NCI-H1436 (cell line): Measurements from ENCODE around the gene CTNNA1.

Experiments used
- DNase-seq: peaks from one replicate; lab custom pipeline; 2025; lab: John Stamatoyannopoulos, UW

Gene CTNNA1

GRCh38 chr5:138964647-138965201, 211.5 kb downstream of the CTNNA1 start:
- DNase-seq: no peak

GRCh38 chr5:138965626-138966025, 212.4 kb downstream of the CTNNA1 start:
- no peak for DNase-seq

- DNase-seq: no peak
Observed at GRCh38 chr5:138966236-138966985, 213.2 kb downstream of the CTNNA1 start.

GRCh38 chr5:138967791-138968448, 214.7 kb downstream of the CTNNA1 start:
- no peak for DNase-seq

GRCh38 chr5:138968601-138969000, 215.4 kb downstream of the CTNNA1 start:
- no peak for DNase-seq

GRCh38 chr5:138969323-138970002, 216.2 kb downstream of the CTNNA1 start:
- DNase-seq: no peak

- DNase-seq: no peak
Observed at GRCh38 chr5:138972230-138972629, 219.0 kb downstream of the CTNNA1 start.

- DNase-seq: no peak
Observed at GRCh38 chr5:138972836-138973235, 219.6 kb downstream of the CTNNA1 start.

- DNase-seq: no peak
Observed at GRCh38 chr5:138974227-138975063, 221.2 kb downstream of the CTNNA1 start.

- DNase-seq: no peak
Observed at GRCh38 chr5:138975098-138975847, 222.0 kb downstream of the CTNNA1 start.

- no peak for DNase-seq
Observed at GRCh38 chr5:138978080-138978479, 224.9 kb downstream of the CTNNA1 start.

- no peak for DNase-seq
Observed at GRCh38 chr5:138978581-138978980, 225.4 kb downstream of the CTNNA1 start.

GRCh38 chr5:138979684-138980280, 226.6 kb downstream of the CTNNA1 start:
- no peak for DNase-seq

- DNase-seq: no peak
Observed at GRCh38 chr5:138980441-138980840, 227.2 kb downstream of the CTNNA1 start.

- DNase-seq: no peak
Observed at GRCh38 chr5:138981131-138981530, 227.9 kb downstream of the CTNNA1 start.

GRCh38 chr5:138981586-138981985, 228.4 kb downstream of the CTNNA1 start:
- DNase-seq: no peak

- DNase-seq: no peak
Observed at GRCh38 chr5:138983984-138984383, 230.8 kb downstream of the CTNNA1 start.
